ENCODE measurements around the gene CRABP2. TPM values are rescaled to one million over a fixed set of nuclear protein-coding genes. Genes with fewer than 3 reads are reported as not detected.
A peak's percentile ranks its signal among the peaks of the same experiment; 100 is the strongest.

Gene CRABP2
- total and polyA plus RNA-seq, 2 of the 13 experiments (the other 11 are each of a cell fraction or from before 2014, with no cell fraction given): 0.40 to 0.60 TPM

DNA sequence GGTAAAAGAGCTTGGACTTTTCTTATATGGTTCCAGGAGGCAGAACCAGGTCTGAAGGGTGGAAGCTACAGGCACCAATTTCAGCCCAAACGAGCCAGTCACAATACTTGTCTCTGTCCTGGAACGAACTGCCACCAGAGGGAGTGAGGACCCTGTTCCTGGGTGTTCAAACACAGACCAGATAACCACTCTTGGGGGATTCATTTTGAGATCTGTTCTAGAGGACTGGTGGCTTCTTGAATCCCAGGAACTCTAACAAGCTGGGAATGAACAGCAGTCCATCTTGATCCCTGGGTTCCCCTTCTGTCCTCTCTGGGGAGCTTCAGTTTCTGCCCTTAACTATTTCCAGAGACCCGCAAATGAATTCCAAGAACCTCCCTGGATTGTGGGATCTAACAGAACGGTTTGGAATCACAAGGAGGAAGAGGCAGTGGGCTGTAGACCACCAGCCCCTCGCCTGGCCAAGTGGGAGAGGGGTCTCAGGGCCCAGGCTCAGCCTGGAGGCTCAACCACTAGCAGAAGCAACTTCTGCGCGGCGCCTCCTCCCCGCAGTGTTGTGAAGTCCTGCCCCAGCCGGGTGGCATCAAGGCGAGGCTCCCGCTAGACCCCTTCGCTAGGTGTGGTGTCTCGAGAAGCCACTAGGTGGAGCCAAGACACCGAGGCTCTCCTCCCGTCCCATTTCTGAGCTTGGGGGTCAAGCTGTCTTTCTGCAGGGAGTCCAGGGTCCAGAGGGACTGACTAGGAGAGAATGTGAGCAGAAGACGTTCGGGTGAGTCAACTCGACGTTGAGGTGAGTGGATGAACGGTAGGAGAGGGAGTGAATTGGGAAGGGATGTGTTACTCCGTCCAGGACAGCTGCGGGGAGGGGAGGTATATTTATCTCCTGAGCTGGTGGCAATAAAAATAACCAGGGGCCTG is 16.1 kb downstream of the CRABP2 start (continued):
- TF ChIP-seq, protein P1, sequence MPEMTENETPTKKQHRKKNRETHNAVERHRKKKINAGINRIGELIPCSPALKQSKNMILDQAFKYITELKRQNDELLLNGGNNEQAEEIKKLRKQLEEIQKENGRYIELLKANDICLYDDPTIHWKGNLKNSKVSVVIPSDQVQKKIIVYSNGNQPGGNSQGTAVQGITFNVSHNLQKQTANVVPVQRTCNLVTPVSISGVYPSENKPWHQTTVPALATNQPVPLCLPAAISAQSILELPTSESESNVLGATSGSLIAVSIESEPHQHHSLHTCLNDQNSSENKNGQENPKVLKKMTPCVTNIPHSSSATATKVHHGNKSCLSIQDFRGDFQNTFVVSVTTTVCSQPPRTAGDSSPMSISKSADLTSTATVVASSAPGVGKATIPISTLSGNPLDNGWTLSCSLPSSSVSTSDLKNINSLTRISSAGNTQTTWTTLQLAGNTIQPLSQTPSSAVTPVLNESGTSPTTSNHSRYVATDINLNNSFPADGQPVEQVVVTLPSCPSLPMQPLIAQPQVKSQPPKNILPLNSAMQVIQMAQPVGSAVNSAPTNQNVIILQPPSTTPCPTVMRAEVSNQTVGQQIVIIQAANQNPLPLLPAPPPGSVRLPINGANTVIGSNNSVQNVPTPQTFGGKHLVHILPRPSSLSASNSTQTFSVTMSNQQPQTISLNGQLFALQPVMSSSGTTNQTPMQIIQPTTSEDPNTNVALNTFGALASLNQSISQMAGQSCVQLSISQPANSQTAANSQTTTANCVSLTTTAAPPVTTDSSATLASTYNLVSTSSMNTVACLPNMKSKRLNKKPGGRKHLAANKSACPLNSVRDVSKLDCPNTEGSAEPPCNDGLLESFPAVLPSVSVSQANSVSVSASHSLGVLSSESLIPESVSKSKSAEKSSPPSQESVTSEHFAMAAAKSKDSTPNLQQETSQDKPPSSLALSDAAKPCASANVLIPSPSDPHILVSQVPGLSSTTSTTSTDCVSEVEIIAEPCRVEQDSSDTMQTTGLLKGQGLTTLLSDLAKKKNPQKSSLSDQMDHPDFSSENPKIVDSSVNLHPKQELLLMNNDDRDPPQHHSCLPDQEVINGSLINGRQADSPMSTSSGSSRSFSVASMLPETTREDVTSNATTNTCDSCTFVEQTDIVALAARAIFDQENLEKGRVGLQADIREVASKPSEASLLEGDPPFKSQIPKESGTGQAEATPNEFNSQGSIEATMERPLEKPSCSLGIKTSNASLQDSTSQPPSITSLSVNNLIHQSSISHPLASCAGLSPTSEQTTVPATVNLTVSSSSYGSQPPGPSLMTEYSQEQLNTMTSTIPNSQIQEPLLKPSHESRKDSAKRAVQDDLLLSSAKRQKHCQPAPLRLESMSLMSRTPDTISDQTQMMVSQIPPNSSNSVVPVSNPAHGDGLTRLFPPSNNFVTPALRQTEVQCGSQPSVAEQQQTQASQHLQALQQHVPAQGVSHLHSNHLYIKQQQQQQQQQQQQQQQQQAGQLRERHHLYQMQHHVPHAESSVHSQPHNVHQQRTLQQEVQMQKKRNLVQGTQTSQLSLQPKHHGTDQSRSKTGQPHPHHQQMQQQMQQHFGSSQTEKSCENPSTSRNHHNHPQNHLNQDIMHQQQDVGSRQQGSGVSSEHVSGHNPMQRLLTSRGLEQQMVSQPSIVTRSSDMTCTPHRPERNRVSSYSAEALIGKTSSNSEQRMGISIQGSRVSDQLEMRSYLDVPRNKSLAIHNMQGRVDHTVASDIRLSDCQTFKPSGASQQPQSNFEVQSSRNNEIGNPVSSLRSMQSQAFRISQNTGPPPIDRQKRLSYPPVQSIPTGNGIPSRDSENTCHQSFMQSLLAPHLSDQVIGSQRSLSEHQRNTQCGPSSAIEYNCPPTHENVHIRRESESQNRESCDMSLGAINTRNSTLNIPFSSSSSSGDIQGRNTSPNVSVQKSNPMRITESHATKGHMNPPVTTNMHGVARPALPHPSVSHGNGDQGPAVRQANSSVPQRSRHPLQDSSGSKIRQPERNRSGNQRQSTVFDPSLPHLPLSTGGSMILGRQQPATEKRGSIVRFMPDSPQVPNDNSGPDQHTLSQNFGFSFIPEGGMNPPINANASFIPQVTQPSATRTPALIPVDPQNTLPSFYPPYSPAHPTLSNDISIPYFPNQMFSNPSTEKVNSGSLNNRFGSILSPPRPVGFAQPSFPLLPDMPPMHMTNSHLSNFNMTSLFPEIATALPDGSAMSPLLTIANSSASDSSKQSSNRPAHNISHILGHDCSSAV (CRISPR knock-in tag; IDR thresholded peaks at IDR 0.05; ENCODE audit: borderline replicate concordance): no peak
- TF ChIP-seq, protein P2, sequence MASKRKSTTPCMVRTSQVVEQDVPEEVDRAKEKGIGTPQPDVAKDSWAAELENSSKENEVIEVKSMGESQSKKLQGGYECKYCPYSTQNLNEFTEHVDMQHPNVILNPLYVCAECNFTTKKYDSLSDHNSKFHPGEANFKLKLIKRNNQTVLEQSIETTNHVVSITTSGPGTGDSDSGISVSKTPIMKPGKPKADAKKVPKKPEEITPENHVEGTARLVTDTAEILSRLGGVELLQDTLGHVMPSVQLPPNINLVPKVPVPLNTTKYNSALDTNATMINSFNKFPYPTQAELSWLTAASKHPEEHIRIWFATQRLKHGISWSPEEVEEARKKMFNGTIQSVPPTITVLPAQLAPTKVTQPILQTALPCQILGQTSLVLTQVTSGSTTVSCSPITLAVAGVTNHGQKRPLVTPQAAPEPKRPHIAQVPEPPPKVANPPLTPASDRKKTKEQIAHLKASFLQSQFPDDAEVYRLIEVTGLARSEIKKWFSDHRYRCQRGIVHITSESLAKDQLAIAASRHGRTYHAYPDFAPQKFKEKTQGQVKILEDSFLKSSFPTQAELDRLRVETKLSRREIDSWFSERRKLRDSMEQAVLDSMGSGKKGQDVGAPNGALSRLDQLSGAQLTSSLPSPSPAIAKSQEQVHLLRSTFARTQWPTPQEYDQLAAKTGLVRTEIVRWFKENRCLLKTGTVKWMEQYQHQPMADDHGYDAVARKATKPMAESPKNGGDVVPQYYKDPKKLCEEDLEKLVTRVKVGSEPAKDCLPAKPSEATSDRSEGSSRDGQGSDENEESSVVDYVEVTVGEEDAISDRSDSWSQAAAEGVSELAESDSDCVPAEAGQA (IDR thresholded peaks at IDR 0.05; ENCODE audit: low read depth): no peak
- TF ChIP-seq, protein P2 (CRISPR knock-in tag; IDR thresholded peaks at IDR 0.05; ENCODE audit: borderline replicate concordance): no peak
- TF ChIP-seq FOXJ3 (CRISPR knock-in tag; IDR thresholded peaks at IDR 0.05; ENCODE audit: borderline replicate concordance) (no peak), REXO4 (CRISPR knock-in tag; IDR thresholded peaks at IDR 0.05; ENCODE audit: borderline replicate concordance) (no peak), ZNF335 (CRISPR knock-in tag; IDR thresholded peaks at IDR 0.05) (no peak), ARNT2 (CRISPR knock-in tag; IDR thresholded peaks at IDR 0.05; ENCODE audit: low read depth) (0 out of 2 replicates have a peak, but pooled peaks have one; percentile 15), FOXO1 (CRISPR knock-in tag; IDR thresholded peaks at IDR 0.05) (0 out of 2 replicates have a peak, but pooled peaks have one; percentile 31), ZNF781 (CRISPR knock-in tag; IDR thresholded peaks at IDR 0.05; ENCODE audit: borderline replicate concordance, not compliant biosample characterization) (no peak), TBX2 (CRISPR knock-in tag; IDR thresholded peaks at IDR 0.05; ENCODE audit: borderline replicate concordance) (no peak; the same call in 1 of the 2 replicates)
- TF ChIP-seq, protein P3, sequence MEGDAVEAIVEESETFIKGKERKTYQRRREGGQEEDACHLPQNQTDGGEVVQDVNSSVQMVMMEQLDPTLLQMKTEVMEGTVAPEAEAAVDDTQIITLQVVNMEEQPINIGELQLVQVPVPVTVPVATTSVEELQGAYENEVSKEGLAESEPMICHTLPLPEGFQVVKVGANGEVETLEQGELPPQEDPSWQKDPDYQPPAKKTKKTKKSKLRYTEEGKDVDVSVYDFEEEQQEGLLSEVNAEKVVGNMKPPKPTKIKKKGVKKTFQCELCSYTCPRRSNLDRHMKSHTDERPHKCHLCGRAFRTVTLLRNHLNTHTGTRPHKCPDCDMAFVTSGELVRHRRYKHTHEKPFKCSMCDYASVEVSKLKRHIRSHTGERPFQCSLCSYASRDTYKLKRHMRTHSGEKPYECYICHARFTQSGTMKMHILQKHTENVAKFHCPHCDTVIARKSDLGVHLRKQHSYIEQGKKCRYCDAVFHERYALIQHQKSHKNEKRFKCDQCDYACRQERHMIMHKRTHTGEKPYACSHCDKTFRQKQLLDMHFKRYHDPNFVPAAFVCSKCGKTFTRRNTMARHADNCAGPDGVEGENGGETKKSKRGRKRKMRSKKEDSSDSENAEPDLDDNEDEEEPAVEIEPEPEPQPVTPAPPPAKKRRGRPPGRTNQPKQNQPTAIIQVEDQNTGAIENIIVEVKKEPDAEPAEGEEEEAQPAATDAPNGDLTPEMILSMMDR (CRISPR knock-in tag; IDR thresholded peaks at IDR 0.05): peak; percentile 98
